ENCODE measurements around the gene ARID5B.

DNA sequence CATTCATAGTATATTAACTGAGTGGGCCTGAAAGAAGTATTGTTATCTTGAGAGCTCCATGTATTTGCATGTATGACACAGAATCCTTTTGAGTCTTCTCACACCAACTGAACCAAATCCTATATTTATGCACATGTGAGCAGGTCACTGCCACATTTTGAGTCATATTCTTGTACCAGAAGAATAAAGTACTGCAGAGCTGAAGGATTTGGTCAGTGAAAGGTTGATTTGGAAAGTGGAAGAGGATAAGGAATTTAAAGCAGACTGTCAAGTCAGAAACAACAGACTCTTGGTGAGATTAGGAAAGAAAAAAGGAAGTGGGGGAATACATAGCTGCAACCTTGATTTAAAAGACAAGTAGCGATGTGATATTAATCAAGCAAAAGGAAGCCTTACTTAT lies 121.8 kb downstream of the ARID5B start:
- TF ChIP-seq TAF1 (IDR thresholded peaks at IDR 0.05; ENCODE audit: low read depth) (no peak), EP300 (conservative IDR thresholded peaks at IDR 0.05; ENCODE audit: poor library complexity, severe bottlenecking) (no peak), POLR2AphosphoS5 (IDR thresholded peaks at IDR 0.05) (no peak), EZH2 (IDR thresholded peaks at IDR 0.05; ENCODE audit: borderline replicate concordance, insufficient read depth, low read length, poor library complexity, severe bottlenecking) (no peak), RAD21 (conservative IDR thresholded peaks at IDR 0.05) (no peak)
- TF ChIP-seq, protein P1, sequence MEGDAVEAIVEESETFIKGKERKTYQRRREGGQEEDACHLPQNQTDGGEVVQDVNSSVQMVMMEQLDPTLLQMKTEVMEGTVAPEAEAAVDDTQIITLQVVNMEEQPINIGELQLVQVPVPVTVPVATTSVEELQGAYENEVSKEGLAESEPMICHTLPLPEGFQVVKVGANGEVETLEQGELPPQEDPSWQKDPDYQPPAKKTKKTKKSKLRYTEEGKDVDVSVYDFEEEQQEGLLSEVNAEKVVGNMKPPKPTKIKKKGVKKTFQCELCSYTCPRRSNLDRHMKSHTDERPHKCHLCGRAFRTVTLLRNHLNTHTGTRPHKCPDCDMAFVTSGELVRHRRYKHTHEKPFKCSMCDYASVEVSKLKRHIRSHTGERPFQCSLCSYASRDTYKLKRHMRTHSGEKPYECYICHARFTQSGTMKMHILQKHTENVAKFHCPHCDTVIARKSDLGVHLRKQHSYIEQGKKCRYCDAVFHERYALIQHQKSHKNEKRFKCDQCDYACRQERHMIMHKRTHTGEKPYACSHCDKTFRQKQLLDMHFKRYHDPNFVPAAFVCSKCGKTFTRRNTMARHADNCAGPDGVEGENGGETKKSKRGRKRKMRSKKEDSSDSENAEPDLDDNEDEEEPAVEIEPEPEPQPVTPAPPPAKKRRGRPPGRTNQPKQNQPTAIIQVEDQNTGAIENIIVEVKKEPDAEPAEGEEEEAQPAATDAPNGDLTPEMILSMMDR (IDR thresholded peaks at IDR 0.05; ENCODE audit: poor library complexity, severe bottlenecking), result no peak
- TF ChIP-seq, protein P2, sequence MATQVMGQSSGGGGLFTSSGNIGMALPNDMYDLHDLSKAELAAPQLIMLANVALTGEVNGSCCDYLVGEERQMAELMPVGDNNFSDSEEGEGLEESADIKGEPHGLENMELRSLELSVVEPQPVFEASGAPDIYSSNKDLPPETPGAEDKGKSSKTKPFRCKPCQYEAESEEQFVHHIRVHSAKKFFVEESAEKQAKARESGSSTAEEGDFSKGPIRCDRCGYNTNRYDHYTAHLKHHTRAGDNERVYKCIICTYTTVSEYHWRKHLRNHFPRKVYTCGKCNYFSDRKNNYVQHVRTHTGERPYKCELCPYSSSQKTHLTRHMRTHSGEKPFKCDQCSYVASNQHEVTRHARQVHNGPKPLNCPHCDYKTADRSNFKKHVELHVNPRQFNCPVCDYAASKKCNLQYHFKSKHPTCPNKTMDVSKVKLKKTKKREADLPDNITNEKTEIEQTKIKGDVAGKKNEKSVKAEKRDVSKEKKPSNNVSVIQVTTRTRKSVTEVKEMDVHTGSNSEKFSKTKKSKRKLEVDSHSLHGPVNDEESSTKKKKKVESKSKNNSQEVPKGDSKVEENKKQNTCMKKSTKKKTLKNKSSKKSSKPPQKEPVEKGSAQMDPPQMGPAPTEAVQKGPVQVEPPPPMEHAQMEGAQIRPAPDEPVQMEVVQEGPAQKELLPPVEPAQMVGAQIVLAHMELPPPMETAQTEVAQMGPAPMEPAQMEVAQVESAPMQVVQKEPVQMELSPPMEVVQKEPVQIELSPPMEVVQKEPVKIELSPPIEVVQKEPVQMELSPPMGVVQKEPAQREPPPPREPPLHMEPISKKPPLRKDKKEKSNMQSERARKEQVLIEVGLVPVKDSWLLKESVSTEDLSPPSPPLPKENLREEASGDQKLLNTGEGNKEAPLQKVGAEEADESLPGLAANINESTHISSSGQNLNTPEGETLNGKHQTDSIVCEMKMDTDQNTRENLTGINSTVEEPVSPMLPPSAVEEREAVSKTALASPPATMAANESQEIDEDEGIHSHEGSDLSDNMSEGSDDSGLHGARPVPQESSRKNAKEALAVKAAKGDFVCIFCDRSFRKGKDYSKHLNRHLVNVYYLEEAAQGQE (IDR thresholded peaks at IDR 0.05; ENCODE audit: borderline replicate concordance), result no peak

Measured in neural cell (in vitro differentiated cells).